HepG2 (cell line): ENCODE measurements around the gene BAG5. TPM values are rescaled to one million over a fixed set of nuclear protein-coding genes. Genes with fewer than 3 reads are reported as not detected.
A peak's percentile ranks its signal among the peaks of the same experiment; 100 is the strongest.

ENCODE experiments used
- ATF7-NPFF ChIP-seq: sonication (generic); formaldehyde crosslinking; IDR thresholded peaks from 2 replicates; pipeline ENCODE4 v1.8.1; 2023; ENCODE audit warnings: mild to moderate bottlenecking, low read depth, missing genetic modification reagents, moderate library complexity
- ETV5 ChIP-seq: IDR thresholded peaks from 2 replicates; pipeline ENCODE4 v1.6.1; 2018; ENCODE audit warnings: missing biosample characterization, missing genetic modification reagents, inconsistent platforms, borderline replicate concordance
- MEIS2 ChIP-seq: sonication (generic); formaldehyde crosslinking; IDR thresholded peaks from 2 replicates; pipeline ENCODE4 v1.9.0; 2021; ENCODE audit warnings: mild to moderate bottlenecking, missing genetic modification reagents
- POLR2A ChIP-seq, 2 experiments: IDR thresholded peaks; 2 replicates each; pipeline ENCODE4 v1.6.1; 2011; ENCODE audit warnings: low read depth in 2 of 2, low read length in 2 of 2, mild to moderate bottlenecking in 1 of 2, moderate library complexity in 1 of 2; ENCODE audit not compliant: insufficient read depth in 1 of 2
- SETDB1 ChIP-seq: sonication (generic); formaldehyde crosslinking; IDR thresholded peaks from 2 replicates; pipeline ENCODE4 v1.5.1; 2020; ENCODE audit warnings: missing genetic modification reagents, mild to moderate bottlenecking, borderline replicate concordance
- ZBTB42 ChIP-seq: sonication (generic); formaldehyde crosslinking; IDR thresholded peaks from 2 replicates; pipeline ENCODE4 v1.5.0; 2020; ENCODE audit warnings: mild to moderate bottlenecking, missing genetic modification reagents
- ZNF143 ChIP-seq: sonication (generic); formaldehyde crosslinking; IDR thresholded peaks from 2 replicates; pipeline ENCODE4 v1.4.0; 2020; ENCODE audit warnings: missing genetic modification reagents
- ZNF569 ChIP-seq: sonication (generic); formaldehyde crosslinking; IDR thresholded peaks from 2 replicates; pipeline ENCODE4 v1.5.0; 2020; ENCODE audit warnings: mild to moderate bottlenecking, missing genetic modification reagents, moderate library complexity, borderline replicate concordance
- ZNF605 ChIP-seq: sonication (generic); formaldehyde crosslinking; IDR thresholded peaks from 2 replicates; pipeline ENCODE4 v1.8.0; 2022; ENCODE audit warnings: mild to moderate bottlenecking, missing genetic modification reagents
- ZNF772 ChIP-seq: sonication (generic); formaldehyde crosslinking; IDR thresholded peaks from 2 replicates; pipeline ENCODE4 v1.5.0; 2020; ENCODE audit warnings: mild to moderate bottlenecking, missing genetic modification reagents
- ZNF776 ChIP-seq: sonication (generic); formaldehyde crosslinking; IDR thresholded peaks from 2 replicates; pipeline ENCODE4 v1.4.0; 2020; ENCODE audit warnings: mild to moderate bottlenecking, missing genetic modification reagents
- polyA plus RNA-seq, 8 experiments: library from polyadenylated mRNA; depleted of rRNA in 3 of 8; stranded (reverse) in 7 of 8; unstranded in 1 of 8; fragments of >200 nt; fragmentation: Illumina TruSeq in 4 of 8; extraction: Trizol in 4 of 8; gene quantifications; 2 replicates each; pipeline versions ENCODE4 v1.2.1 to v1.2.3, GENCODE V29; 2011 to 2016; ENCODE audit warnings: low read depth in 4 of 8, missing spikeins in 1 of 8, mixed read lengths in 1 of 8; ENCODE audit not compliant: insufficient read depth in 1 of 8
- total RNA-seq, 5 experiments: library from RNA; depleted of rRNA; stranded (reverse); fragments of >200 nt; fragmentation: Illumina TruSeq; extraction: Trizol; gene quantifications; 2 replicates each; pipeline ENCODE4 v1.2.3, GENCODE V29; 2016; ENCODE audit warnings: low read depth in 1 of 5
- TF ChIP-seq, protein P1 (sequence below): sonication (generic); formaldehyde crosslinking; IDR thresholded peaks from 2 replicates; pipeline ENCODE4 v1.5.1; 2020; ENCODE audit warnings: mild to moderate bottlenecking, missing genetic modification reagents, moderate library complexity
- TF ChIP-seq, protein P2 (sequence below): sonication (generic); formaldehyde crosslinking; IDR thresholded peaks from 2 replicates; pipeline ENCODE4 v1.5.1; 2020; ENCODE audit warnings: missing genetic modification reagents, mild to moderate bottlenecking, borderline replicate concordance
- TF ChIP-seq, protein P3 (sequence below): sonication (generic); formaldehyde crosslinking; IDR thresholded peaks from 2 replicates; pipeline ENCODE4 v1.5.1; 2020; ENCODE audit warnings: missing genetic modification reagents, mild to moderate bottlenecking, borderline replicate concordance
- TF ChIP-seq, protein P4 (sequence below): IDR thresholded peaks from 2 replicates; pipeline ENCODE4 v1.6.1; 2016; ENCODE audit warnings: missing biosample characterization, missing genetic modification reagents, low read depth
- TF ChIP-seq, protein P5 (sequence below): sonication (generic); formaldehyde crosslinking; IDR thresholded peaks from 2 replicates; pipeline ENCODE4 v1.9.0; 2022; ENCODE audit warnings: missing genetic modification reagents, mild to moderate bottlenecking, borderline replicate concordance
- TF ChIP-seq, protein P6 (sequence below): sonication (generic); formaldehyde crosslinking; IDR thresholded peaks from 2 replicates; pipeline ENCODE4 v1.5.1; 2020; ENCODE audit warnings: mild to moderate bottlenecking, missing genetic modification reagents, moderate library complexity

Gene BAG5
- total and polyA plus RNA-seq, 2 of the 13 experiments (the other 11 are each of a cell fraction or from before 2014, with no cell fraction given) = 3.5 to 21.0 TPM

DNA sequence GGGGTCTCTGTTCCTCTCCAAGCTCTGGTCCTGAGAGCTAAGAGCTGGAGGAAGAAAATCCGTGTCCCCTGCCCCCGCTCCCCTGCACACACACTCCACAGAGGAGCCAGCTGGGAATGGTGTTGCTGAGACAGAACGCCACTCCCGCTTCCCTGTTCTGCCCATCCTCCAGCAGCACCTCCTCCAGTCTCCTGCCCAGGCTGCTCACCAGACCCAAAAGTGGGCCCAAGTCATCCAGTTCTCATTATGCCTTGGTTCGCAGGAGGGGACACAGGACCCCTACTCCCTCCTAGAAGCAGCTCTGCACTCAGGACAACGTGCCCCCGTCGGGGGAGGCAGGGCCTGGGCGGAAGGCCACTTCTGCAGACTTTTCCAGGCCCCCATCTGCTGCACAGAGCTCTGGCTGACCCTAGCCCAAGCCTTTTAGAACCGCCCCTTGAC is 34.3 kb downstream of the BAG5 start (continued):
- TF ChIP-seq, protein P1, sequence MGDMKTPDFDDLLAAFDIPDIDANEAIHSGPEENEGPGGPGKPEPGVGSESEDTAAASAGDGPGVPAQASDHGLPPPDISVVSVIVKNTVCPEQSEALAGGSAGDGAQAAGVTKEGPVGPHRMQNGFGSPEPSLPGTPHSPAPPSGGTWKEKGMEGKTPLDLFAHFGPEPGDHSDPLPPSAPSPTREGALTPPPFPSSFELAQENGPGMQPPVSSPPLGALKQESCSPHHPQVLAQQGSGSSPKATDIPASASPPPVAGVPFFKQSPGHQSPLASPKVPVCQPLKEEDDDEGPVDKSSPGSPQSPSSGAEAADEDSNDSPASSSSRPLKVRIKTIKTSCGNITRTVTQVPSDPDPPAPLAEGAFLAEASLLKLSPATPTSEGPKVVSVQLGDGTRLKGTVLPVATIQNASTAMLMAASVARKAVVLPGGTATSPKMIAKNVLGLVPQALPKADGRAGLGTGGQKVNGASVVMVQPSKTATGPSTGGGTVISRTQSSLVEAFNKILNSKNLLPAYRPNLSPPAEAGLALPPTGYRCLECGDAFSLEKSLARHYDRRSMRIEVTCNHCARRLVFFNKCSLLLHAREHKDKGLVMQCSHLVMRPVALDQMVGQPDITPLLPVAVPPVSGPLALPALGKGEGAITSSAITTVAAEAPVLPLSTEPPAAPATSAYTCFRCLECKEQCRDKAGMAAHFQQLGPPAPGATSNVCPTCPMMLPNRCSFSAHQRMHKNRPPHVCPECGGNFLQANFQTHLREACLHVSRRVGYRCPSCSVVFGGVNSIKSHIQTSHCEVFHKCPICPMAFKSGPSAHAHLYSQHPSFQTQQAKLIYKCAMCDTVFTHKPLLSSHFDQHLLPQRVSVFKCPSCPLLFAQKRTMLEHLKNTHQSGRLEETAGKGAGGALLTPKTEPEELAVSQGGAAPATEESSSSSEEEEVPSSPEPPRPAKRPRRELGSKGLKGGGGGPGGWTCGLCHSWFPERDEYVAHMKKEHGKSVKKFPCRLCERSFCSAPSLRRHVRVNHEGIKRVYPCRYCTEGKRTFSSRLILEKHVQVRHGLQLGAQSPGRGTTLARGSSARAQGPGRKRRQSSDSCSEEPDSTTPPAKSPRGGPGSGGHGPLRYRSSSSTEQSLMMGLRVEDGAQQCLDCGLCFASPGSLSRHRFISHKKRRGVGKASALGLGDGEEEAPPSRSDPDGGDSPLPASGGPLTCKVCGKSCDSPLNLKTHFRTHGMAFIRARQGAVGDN (CRISPR knock-in tag) = peak; percentile 66
- TF ChIP-seq SETDB1 (CRISPR knock-in tag) = no peak
- no peak for TF ChIP-seq ATF7-NPFF (CRISPR knock-in tag)
- TF ChIP-seq, protein P2, sequence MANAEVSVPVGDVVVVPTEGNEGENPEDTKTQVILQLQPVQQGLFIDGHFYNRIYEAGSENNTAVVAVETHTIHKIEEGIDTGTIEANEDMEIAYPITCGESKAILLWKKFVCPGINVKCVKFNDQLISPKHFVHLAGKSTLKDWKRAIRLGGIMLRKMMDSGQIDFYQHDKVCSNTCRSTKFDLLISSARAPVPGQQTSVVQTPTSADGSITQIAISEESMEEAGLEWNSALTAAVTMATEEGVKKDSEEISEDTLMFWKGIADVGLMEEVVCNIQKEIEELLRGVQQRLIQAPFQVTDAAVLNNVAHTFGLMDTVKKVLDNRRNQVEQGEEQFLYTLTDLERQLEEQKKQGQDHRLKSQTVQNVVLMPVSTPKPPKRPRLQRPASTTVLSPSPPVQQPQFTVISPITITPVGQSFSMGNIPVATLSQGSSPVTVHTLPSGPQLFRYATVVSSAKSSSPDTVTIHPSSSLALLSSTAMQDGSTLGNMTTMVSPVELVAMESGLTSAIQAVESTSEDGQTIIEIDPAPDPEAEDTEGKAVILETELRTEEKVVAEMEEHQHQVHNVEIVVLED (CRISPR knock-in tag) = 0 out of 2 replicates have a peak, but pooled peaks have one; percentile 2
- TF ChIP-seq ETV5 (CRISPR knock-in tag) = no peak
- TF ChIP-seq ZNF143 (CRISPR knock-in tag) = no peak
- TF ChIP-seq MEIS2 (CRISPR knock-in tag) = no peak
- no peak for TF ChIP-seq ZNF772 (CRISPR knock-in tag)
- peak in 1 of 2 experiments; percentile 49; a peak in 2 of 4 replicates for TF ChIP-seq POLR2A (IDR thresholded peaks at IDR 0.05; ENCODE audit: insufficient read depth in 1 of 2, low read depth in 2 of 2, low read length in 2 of 2)
- TF ChIP-seq, protein P3, sequence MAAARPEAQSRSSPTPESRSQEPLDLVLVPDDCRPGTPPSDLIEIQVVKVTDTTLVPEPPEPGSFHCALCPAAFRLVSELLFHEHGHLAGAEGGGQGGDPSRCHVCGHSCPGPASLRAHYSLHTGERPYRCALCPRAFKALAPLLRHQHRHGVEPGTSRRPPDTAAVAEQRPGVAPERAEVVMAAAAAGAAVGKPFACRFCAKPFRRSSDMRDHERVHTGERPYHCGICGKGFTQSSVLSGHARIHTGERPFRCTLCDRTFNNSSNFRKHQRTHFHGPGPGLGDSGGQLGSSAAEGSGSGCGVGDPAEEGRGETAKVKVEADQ = no peak
- no peak for TF ChIP-seq ZNF569
- TF ChIP-seq ZBTB42 = no peak
- TF ChIP-seq, protein P4, sequence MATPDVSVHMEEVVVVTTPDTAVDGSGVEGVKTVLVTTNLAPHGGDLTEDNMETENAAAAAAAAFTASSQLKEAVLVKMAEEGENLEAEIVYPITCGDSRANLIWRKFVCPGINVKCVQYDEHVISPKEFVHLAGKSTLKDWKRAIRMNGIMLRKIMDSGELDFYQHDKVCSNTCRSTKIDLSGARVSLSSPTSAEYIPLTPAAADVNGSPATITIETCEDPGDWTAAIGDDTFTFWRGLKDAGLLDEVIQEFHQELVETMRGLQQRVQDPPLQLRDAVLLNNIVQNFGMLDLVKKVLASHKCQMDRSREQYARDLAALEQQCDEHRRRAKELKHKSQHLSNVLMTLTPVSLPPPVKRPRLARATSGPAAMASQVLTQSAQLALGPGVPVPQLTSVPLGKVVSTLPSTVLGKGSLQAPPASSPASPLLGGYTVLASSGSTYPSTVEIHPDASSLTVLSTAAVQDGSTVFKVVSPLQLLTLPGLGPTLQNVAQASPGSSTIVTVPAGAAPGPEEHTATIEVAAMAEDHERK (CRISPR knock-in tag) = no peak
- 0 out of 2 replicates have a peak, but pooled peaks have one; percentile 24 for TF ChIP-seq ZNF605 (CRISPR knock-in tag)
- TF ChIP-seq, protein P5, sequence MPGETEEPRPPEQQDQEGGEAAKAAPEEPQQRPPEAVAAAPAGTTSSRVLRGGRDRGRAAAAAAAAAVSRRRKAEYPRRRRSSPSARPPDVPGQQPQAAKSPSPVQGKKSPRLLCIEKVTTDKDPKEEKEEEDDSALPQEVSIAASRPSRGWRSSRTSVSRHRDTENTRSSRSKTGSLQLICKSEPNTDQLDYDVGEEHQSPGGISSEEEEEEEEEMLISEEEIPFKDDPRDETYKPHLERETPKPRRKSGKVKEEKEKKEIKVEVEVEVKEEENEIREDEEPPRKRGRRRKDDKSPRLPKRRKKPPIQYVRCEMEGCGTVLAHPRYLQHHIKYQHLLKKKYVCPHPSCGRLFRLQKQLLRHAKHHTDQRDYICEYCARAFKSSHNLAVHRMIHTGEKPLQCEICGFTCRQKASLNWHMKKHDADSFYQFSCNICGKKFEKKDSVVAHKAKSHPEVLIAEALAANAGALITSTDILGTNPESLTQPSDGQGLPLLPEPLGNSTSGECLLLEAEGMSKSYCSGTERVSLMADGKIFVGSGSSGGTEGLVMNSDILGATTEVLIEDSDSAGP (CRISPR knock-in tag) = no peak
- TF ChIP-seq, protein P6, sequence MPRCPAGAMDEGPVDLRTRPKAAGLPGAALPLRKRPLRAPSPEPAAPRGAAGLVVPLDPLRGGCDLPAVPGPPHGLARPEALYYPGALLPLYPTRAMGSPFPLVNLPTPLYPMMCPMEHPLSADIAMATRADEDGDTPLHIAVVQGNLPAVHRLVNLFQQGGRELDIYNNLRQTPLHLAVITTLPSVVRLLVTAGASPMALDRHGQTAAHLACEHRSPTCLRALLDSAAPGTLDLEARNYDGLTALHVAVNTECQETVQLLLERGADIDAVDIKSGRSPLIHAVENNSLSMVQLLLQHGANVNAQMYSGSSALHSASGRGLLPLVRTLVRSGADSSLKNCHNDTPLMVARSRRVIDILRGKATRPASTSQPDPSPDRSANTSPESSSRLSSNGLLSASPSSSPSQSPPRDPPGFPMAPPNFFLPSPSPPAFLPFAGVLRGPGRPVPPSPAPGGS = 0 out of 2 replicates have a peak, but pooled peaks have one; percentile 51
- TF ChIP-seq ZNF776 (CRISPR knock-in tag) = peak; percentile 60; the same call in 1 of the 2 replicates
